Hepatocyte (in vitro differentiated cells): ENCODE data around the gene APOOL. TPM values are rescaled to one million over a fixed set of nuclear protein-coding genes. Genes with fewer than 3 reads are reported as not detected.

Experiments
- DNase-seq: peaks from one replicate; pipeline ENCODE4 v3.0.0-alpha.2; 2016; ENCODE audit warnings: low spot score
- H2AFZ ChIP-seq: fragments of 200-600 bp; sonication (generic); 2 replicates; pipeline ENCODE4 v1.6.0; 2016; ENCODE audit warnings: antibody characterized with exemption, mild to moderate bottlenecking
- H3K27ac ChIP-seq: fragments of 200-600 bp; sonication (generic); 2 replicates; pipeline ENCODE4 v1.5.1; 2016; ENCODE audit warnings: mild to moderate bottlenecking
- H3K27me3 ChIP-seq: fragments of 200-600 bp; sonication (generic); 2 replicates; pipeline ENCODE4 v1.6.1; 2016
- H3K36me3 ChIP-seq: fragments of 200-600 bp; sonication (generic); replicated peaks from 2 replicates; pipeline ENCODE4 v1.5.1; 2016; ENCODE audit warnings: low read depth; ENCODE audit not compliant: insufficient read depth
- H3K4me1 ChIP-seq: fragments of 200-600 bp; sonication (generic); 2 replicates; pipeline ENCODE4 v1.5.1; 2016; ENCODE audit warnings: mild to moderate bottlenecking, moderate library complexity; ENCODE audit not compliant: insufficient read depth
- H3K4me2 ChIP-seq: fragments of 200-600 bp; sonication (generic); 2 replicates; pipeline ENCODE4 v1.6.0; 2016
- H3K4me3 ChIP-seq: fragments of 200-600 bp; sonication (generic); 2 replicates; pipeline ENCODE4 v1.5.1; 2016; ENCODE audit warnings: mild to moderate bottlenecking
- H3K79me2 ChIP-seq: fragments of 200-600 bp; sonication (generic); 2 replicates; pipeline ENCODE4 v1.6.0; 2017; ENCODE audit warnings: mild to moderate bottlenecking
- H3K9me2 ChIP-seq: fragments of 200-600 bp; sonication (generic); replicated peaks from 2 replicates; pipeline ENCODE4 v1.6.0; 2017; ENCODE audit warnings: mild to moderate bottlenecking; ENCODE audit not compliant: insufficient read depth
- H3K9me3 ChIP-seq: fragments of 200-600 bp; sonication (generic); 2 replicates; pipeline ENCODE4 v1.5.1; 2016; ENCODE audit warnings: low read depth, mild to moderate bottlenecking
- H4K20me1 ChIP-seq: fragments of 200-600 bp; sonication (generic); 2 replicates; pipeline ENCODE4 v1.6.0; 2016; ENCODE audit warnings: mild to moderate bottlenecking; ENCODE audit not compliant: insufficient read depth, poor library complexity, severe bottlenecking
- EZH2 ChIP-seq: fragments of 200-600 bp; sonication (generic); IDR thresholded peaks from 2 replicates; pipeline ENCODE4 v1.6.1; 2016; ENCODE audit warnings: antibody characterized with exemption, mild to moderate bottlenecking, borderline replicate concordance
- EZH2phosphoT487 ChIP-seq: fragments of 200-600 bp; sonication (generic); IDR thresholded peaks from one replicate; pipeline ENCODE4 v1.6.1; 2018; ENCODE audit warnings: antibody characterized with exemption, mild to moderate bottlenecking, low read depth, moderate library complexity; ENCODE audit not compliant: unreplicated experiment, severe bottlenecking
- WGBS: methylation state at CpG from one replicate; pipeline ENCODE4 v1.1.6; 2016; ENCODE audit warnings: low lambda C conversion rate; ENCODE audit errors: missing lambda C conversion rate; 5-methylcytosine and 5-hydroxymethylcytosine counted together
- polyA plus RNA-seq: library from polyadenylated mRNA; unstranded; fragments of >200 nt; fragmentation: Nextera tagmentation; extraction: Ambion mirVana; gene quantifications from 2 replicates; pipeline ENCODE4 v1.2.1, GENCODE V29; 2016
- total RNA-seq: library from RNA; depleted of rRNA; stranded (reverse); fragments of >200 nt; gene quantifications from 2 replicates; pipeline ENCODE4 v1.2.3, GENCODE V29; 2014
- TF ChIP-seq, protein P1 (sequence below): fragments of 200-600 bp; sonication (generic); IDR thresholded peaks from 2 replicates; pipeline ENCODE4 v1.5.1; 2016; ENCODE audit warnings: antibody characterized with exemption, mild to moderate bottlenecking; ENCODE audit not compliant: poor library complexity

The APOOL gene
- total and polyA plus RNA-seq, 2 experiments from 2014 or later = 5.7 to 23.7 TPM

- H3K4me2 ChIP-seq = no peak overlapping the region
- no peak overlapping the region for H3K4me3 ChIP-seq
- WGBS = 59% methylated on average over 3 of the region's 3 CpGs
- no peak overlapping the region for H2AFZ ChIP-seq
- no peaks in the 10 kb centered on the region for H3K27me3 ChIP-seq
- H3K36me3 ChIP-seq = no peaks in the 10 kb centered on the region
- no peaks in the 10 kb centered on the region for H3K4me1 ChIP-seq
- no peaks in the 10 kb centered on the region for H3K9me3 ChIP-seq
- no peaks in the 10 kb centered on the region for H4K20me1 ChIP-seq
- no peak overlapping the region for H3K27ac ChIP-seq
- H3K9me2 ChIP-seq = no peaks in the 10 kb centered on the region
- DNase-seq = no peak
- no peak for TF ChIP-seq EZH2
- TF ChIP-seq, protein P1, sequence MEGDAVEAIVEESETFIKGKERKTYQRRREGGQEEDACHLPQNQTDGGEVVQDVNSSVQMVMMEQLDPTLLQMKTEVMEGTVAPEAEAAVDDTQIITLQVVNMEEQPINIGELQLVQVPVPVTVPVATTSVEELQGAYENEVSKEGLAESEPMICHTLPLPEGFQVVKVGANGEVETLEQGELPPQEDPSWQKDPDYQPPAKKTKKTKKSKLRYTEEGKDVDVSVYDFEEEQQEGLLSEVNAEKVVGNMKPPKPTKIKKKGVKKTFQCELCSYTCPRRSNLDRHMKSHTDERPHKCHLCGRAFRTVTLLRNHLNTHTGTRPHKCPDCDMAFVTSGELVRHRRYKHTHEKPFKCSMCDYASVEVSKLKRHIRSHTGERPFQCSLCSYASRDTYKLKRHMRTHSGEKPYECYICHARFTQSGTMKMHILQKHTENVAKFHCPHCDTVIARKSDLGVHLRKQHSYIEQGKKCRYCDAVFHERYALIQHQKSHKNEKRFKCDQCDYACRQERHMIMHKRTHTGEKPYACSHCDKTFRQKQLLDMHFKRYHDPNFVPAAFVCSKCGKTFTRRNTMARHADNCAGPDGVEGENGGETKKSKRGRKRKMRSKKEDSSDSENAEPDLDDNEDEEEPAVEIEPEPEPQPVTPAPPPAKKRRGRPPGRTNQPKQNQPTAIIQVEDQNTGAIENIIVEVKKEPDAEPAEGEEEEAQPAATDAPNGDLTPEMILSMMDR = no peak
- TF ChIP-seq EZH2phosphoT487 = no peak
- H3K79me2 ChIP-seq = peaks cover 28% of the 10 kb centered on the region
These were observed 33.4 kb downstream of the APOOL start for GRCh38 chrX:85037114-85037513.

DNA sequence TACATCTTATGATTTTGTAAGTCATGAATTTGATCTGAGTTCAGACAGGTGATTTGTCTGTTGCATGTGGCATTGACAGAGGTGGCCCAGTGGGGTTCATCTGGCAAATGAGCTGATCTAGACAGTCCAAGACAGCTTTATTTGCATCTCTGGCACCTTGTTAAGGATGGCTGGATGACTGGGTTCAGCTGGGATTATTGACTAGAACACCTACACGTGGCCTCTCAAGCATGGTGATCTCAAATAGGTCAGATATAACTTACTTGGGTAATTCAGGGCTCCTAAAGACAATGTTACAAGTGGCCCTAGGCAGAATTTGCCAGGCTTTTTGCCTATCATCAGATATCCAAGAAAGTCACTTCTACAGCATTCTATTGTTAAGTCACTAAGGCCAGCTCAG, 48.0 kb downstream of the APOOL start:
- Histone ChIP-seq H3K4me1 (no peaks in the 10 kb centered on the region), H3K9me2 (no peaks in the 10 kb centered on the region), H4K20me1 (no peaks in the 10 kb centered on the region), H3K4me2 (no peak overlapping the region), H3K79me2 (no peaks in the 10 kb centered on the region), H2AFZ (no peak overlapping the region), H3K36me3 (no peaks in the 10 kb centered on the region), H3K27me3 (no peaks in the 10 kb centered on the region), H3K9me3 (no peaks in the 10 kb centered on the region), H3K4me3 (no peak overlapping the region), H3K27ac (no peak overlapping the region)
- no peak for DNase-seq
- 44% methylated on average over 1 of the region's 1 CpG for WGBS
- no peak for TF ChIP-seq EZH2
- TF ChIP-seq EZH2phosphoT487 = no peak
- TF ChIP-seq, protein P1 = no peak

DNA sequence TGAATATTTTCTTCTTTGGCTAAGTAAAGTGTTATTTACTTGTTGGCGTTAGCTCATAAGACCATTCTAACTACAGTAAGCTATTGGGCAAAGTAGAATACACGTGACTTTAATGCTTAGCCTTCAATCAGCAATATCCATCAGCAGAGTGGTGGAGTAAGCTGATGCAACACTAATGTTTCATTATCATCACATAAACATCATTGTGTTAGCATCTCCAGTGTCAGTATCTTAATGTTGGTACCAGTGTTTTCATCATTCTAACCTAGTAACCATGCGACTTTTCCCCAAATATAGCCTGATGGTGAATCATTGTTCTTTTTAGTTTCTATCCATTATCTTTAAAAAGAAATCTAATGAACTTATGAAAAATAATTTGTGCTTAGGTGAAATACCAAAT, 48.5 kb downstream of the APOOL start:
- H4K20me1 ChIP-seq = no peaks in the 10 kb centered on the region
- no peak overlapping the region for H3K27ac ChIP-seq
- TF ChIP-seq, protein P1 = no peak
- TF ChIP-seq EZH2phosphoT487 = no peak
- no peaks in the 10 kb centered on the region for H3K79me2 ChIP-seq
- no peak overlapping the region for H3K4me2 ChIP-seq
- H3K4me1 ChIP-seq = no peaks in the 10 kb centered on the region
- 54% methylated on average over 3 of the region's 3 CpGs for WGBS
- no peak overlapping the region for H3K4me3 ChIP-seq
- H3K9me3 ChIP-seq = no peaks in the 10 kb centered on the region
- no peaks in the 10 kb centered on the region for H3K27me3 ChIP-seq
- no peaks in the 10 kb centered on the region for H3K36me3 ChIP-seq
- no peak overlapping the region for H2AFZ ChIP-seq
- H3K9me2 ChIP-seq = no peaks in the 10 kb centered on the region
- no peak for DNase-seq
